AG04450 (cell line): ENCODE results near the gene ITGB1. TPM values are rescaled to one million over a fixed set of nuclear protein-coding genes. Genes with fewer than 3 reads are reported as not detected.

Experiments
- CTCF ChIA-PET: fragments of 300-600, 350-600 bp; formaldehyde crosslinking; extraction: SDS; loops from one replicate; lab custom pipeline; 2022; ENCODE audit warnings: antibody characterized with exemption, inconsistent platforms; lab: Charles Lee
- POLR2A ChIA-PET: fragments of 350-600 bp; formaldehyde crosslinking; extraction: SDS; loops from one replicate; lab custom pipeline; 2021; ENCODE audit warnings: antibody characterized with exemption, inconsistent platforms; lab: Yijun Ruan, JAX
- DNase-seq: peaks from one replicate; pipeline ENCODE4 v3.0.0-alpha.2; 2011; ENCODE audit warnings: low read depth, low spot score
- H3K27ac ChIP-seq: one replicate; pipeline ENCODE4 v1.5.1; 2012; ENCODE audit warnings: low read depth, low read length, control low read depth
- H3K27me3 ChIP-seq: one replicate; pipeline ENCODE4 v1.6.0; 2012; ENCODE audit warnings: low read length; ENCODE audit not compliant: control insufficient read depth, insufficient read depth
- H3K4me3 ChIP-seq: 2 replicates; pipeline ENCODE4 v1.5.1; 2011; ENCODE audit warnings: mild to moderate bottlenecking, low read depth, low read length, control low read depth
- H3K9me3 ChIP-seq: 2 replicates; pipeline ENCODE4 v1.5.1; 2012; ENCODE audit warnings: low read length; ENCODE audit not compliant: control insufficient read depth, insufficient read depth
- polyA plus RNA-seq: library from polyadenylated mRNA; depleted of rRNA; stranded (reverse); fragments of >200 nt; gene quantifications from 2 replicates; pipeline ENCODE4 v1.2.3, GENCODE V29; 2011
- TF ChIP-seq, protein P1 (sequence below): IDR thresholded peaks from 2 replicates; pipeline ENCODE4 v1.5.1; 2011; ENCODE audit warnings: low read depth, low read length, control low read depth, inconsistent platforms

The ITGB1 gene
- polyA plus RNA-seq, 1 experiment, result 2,796 TPM

DNA sequence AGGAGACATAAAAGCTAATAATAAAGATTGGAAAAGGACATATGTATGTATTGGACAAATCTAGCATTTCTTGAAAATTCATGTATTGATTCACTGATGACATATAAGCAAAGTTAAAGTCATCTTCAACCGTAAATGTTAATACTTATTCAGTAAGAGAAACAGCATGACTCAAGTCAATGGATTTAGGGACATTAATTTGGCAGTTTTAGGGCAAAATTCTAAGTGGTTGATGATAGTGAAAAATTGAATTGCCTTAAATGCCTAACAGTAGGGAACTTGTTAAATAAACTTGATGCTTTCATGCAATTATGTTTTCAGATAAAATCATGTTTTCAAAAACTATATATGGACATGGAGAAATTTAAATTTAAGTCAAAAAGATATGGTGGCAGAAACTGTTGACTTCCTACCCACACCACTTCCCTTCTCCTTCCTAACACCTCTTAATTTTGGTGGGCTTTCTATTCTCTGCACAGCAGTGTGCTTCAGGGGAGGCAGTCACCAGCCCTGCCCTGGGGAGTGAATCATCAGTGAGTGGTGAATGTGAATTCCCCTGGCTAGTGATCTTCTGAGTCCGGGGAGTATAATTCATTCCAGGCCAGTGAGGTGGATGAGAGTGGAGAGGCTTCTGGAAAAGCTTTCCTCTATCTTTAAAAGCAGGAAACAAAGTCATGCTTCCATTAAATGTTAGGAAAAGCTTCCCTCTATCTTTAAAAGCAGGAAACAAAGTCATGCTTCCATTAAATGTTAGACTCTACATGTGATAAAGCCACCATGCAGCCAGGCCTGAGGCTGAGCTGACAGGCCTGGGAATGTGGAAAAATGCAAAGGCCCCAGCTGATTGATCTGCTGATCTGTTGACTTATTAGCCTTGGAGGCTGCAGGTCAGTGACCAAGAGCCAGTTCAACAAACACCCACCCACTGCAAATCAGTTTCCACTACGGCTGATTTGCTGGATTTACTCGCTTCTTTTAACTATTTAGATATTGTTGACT, 25.2 kb upstream of the ITGB1 start:
- CTCF ChIA-PET, result interaction anchor here (0.9 to 2.5 kb wide), 4 partner anchors 19 to 26 kb away, joined by 3 to 5 read pairs (median 3); no protein-coding TSS in a partner anchor
- DNase-seq, result peak; percentile 84
- Histone ChIP-seq H3K9me3 (no peaks in the 10 kb centered on the region), H3K27ac (peak overlapping the region; percentile 93), H3K4me3 (no peak overlapping the region), H3K27me3 (no peaks in the 10 kb centered on the region)
- TF ChIP-seq, protein P1, sequence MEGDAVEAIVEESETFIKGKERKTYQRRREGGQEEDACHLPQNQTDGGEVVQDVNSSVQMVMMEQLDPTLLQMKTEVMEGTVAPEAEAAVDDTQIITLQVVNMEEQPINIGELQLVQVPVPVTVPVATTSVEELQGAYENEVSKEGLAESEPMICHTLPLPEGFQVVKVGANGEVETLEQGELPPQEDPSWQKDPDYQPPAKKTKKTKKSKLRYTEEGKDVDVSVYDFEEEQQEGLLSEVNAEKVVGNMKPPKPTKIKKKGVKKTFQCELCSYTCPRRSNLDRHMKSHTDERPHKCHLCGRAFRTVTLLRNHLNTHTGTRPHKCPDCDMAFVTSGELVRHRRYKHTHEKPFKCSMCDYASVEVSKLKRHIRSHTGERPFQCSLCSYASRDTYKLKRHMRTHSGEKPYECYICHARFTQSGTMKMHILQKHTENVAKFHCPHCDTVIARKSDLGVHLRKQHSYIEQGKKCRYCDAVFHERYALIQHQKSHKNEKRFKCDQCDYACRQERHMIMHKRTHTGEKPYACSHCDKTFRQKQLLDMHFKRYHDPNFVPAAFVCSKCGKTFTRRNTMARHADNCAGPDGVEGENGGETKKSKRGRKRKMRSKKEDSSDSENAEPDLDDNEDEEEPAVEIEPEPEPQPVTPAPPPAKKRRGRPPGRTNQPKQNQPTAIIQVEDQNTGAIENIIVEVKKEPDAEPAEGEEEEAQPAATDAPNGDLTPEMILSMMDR, result no peak
- POLR2A ChIA-PET, result interaction anchor here (0.9 to 3.0 kb wide), 4 partner anchors 20 to 146 kb away, joined by 3 to 28 read pairs (median 4); partner anchors contain the start of gene ITGB1

GRCh38 chr10:32982293-32982709, 24.3 kb upstream of the ITGB1 start:
- CTCF ChIA-PET, result interaction anchor here (0.9 to 1.7 kb wide), 2 partner anchors 20 to 27 kb away, joined by 3 read pairs; no protein-coding TSS in a partner anchor
- peak; percentile 74 for DNase-seq
- Histone ChIP-seq H3K9me3 (no peaks in the 10 kb centered on the region), H3K27me3 (no peaks in the 10 kb centered on the region), H3K27ac (peak overlapping the region; percentile 93), H3K4me3 (no peak overlapping the region)
- POLR2A ChIA-PET, result interaction anchor here (0.9 to 3.0 kb wide), 5 partner anchors 21 to 147 kb away, joined by 3 to 28 read pairs (median 3); partner anchors contain the start of gene ITGB1
- TF ChIP-seq, protein P1, result no peak

- TF ChIP-seq, protein P1, result no peak
- Histone ChIP-seq H3K27me3 (no peaks in the 10 kb centered on the region), H3K9me3 (no peaks in the 10 kb centered on the region), H3K27ac (peak overlapping the region; percentile 77), H3K4me3 (no peak overlapping the region)
- ChIA-PET CTCF (interaction anchor here (0.6 to 1.8 kb wide), 4 partner anchors 10 to 154 kb away, joined by 3 to 5 read pairs (median 3); no protein-coding TSS in a partner anchor), POLR2A (interaction anchor here (1.0 to 3.0 kb wide), 4 partner anchors 23 to 45 kb away, joined by 3 to 28 read pairs (median 10); partner anchors contain the start of gene ITGB1)
- no peak for DNase-seq
Measured at GRCh38 chr10:32981760-32982159, 23.7 kb upstream of the ITGB1 start.

DNA sequence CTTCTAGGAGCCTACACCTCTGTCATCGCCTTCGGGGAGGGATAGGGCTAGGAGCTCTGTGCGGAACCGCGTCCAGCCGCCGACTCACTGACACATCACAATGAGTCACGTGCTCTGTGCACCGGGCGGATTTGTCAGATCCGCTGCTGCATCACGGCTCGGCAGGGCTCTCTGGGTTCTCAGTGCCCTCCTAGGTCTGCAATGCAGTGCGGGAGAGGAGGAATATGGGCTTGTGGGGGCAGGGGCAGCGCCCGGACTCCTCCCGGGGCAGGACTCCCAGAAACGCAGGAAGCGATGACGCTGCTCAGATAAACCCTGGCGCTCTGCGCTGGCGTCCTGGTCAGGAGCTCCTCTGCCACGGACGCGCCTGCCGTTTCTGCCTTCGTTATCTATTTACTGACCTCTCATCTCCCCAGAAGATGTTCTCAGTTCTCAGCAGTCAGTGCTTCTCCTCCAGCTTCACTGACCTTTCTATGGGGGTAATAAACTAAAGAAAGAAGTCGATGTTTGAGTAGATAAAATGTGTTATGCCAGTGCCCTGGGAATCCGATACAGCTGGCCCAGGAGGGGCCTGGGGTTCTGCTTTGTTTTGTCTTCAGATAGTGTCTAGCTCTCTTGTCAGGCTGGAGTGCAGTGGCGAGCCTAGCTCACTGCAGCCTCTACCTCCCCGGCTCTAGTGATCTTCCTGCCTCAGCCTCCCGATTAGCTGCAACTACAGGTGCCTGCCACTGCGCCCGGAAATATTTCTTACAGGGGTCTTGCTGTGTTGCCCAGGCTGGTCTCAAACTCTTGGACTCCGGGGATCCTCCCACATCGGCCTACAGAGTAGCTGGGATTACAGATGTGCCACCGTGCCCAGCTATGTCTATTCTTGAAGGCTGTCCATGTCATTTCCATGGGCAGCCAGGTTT, 22.8 kb upstream of the ITGB1 start:
- peak overlapping the region; percentile 51 for H3K4me3 ChIP-seq
- DNase-seq, result peak; percentile 97
- no peaks in the 10 kb centered on the region for H3K27me3 ChIP-seq
- no peaks in the 10 kb centered on the region for H3K9me3 ChIP-seq
- ChIA-PET CTCF (interaction anchor here (0.7 to 1.8 kb wide), 5 partner anchors 9 to 29 kb away, joined by 3 to 5 read pairs (median 4); no protein-coding TSS in a partner anchor), POLR2A (interaction anchor here (0.6 to 3.0 kb wide), 12 partner anchors 10 to 926 kb away, joined by 3 to 28 read pairs (median 6); partner anchors contain the start of gene ITGB1)
- TF ChIP-seq, protein P1, result 0 out of 2 replicates have a peak, but pooled peaks have one; percentile 8
- H3K27ac ChIP-seq, result peak overlapping the region; percentile 99
